Measurements from ENCODE around the gene SEC16A.

SEC16A gene

GRCh38 chr9:136525841-136526499, 43.1 kb upstream of the SEC16A start:
- DNase-seq, result no peak
- TF ChIP-seq POLR2A (IDR thresholded peaks at IDR 0.05; ENCODE audit: low read length) (no peak), GATA1 (IDR thresholded peaks at IDR 0.05; ENCODE audit: low read depth, low read length) (no peak)

- no peak for DNase-seq
- no peak for TF ChIP-seq POLR2A (IDR thresholded peaks at IDR 0.05; ENCODE audit: low read length)
Observed at GRCh38 chr9:136525207-136525606, 42.4 kb upstream of the SEC16A start.

GRCh38 chr9:136522314-136523237, 39.7 kb upstream of the SEC16A start:
- DNase-seq, result no peak
- TF ChIP-seq POLR2A (IDR thresholded peaks at IDR 0.05; ENCODE audit: low read length) (no peak), GATA1 (IDR thresholded peaks at IDR 0.05; ENCODE audit: low read depth, low read length) (no peak)

GRCh38 chr9:136521537-136521936, 38.7 kb upstream of the SEC16A start:
- TF ChIP-seq POLR2A (IDR thresholded peaks at IDR 0.05; ENCODE audit: low read length) (no peak), GATA1 (IDR thresholded peaks at IDR 0.05; ENCODE audit: low read depth, low read length) (no peak)
- peak in 1 of 2 experiments; percentile 17 for DNase-seq

GRCh38 chr9:136520053-136520540, 37.3 kb upstream of the SEC16A start:
- no peak for TF ChIP-seq POLR2A (IDR thresholded peaks at IDR 0.05; ENCODE audit: low read length)
- no peak for DNase-seq

GRCh38 chr9:136519263-136520052, 36.6 kb upstream of the SEC16A start:
- no peak for TF ChIP-seq GATA1 (IDR thresholded peaks at IDR 0.05; ENCODE audit: low read depth, low read length)
- TF ChIP-seq POLR2A (IDR thresholded peaks at IDR 0.05; ENCODE audit: low read length), result no peak
- DNase-seq, result no peak

GRCh38 chr9:136518623-136519022, 35.8 kb upstream of the SEC16A start:
- no peak for DNase-seq
- TF ChIP-seq POLR2A (IDR thresholded peaks at IDR 0.05; ENCODE audit: low read length), result no peak
- no peak for TF ChIP-seq GATA1 (IDR thresholded peaks at IDR 0.05; ENCODE audit: low read depth, low read length)

GRCh38 chr9:136517950-136518349, 35.1 kb upstream of the SEC16A start:
- no peak for DNase-seq
- no peak for TF ChIP-seq POLR2A (IDR thresholded peaks at IDR 0.05; ENCODE audit: low read length)
- no peak for TF ChIP-seq GATA1 (IDR thresholded peaks at IDR 0.05; ENCODE audit: low read depth, low read length)

GRCh38 chr9:136517012-136517743, 34.3 kb upstream of the SEC16A start:
- TF ChIP-seq POLR2A (IDR thresholded peaks at IDR 0.05; ENCODE audit: low read length) (no peak), GATA1 (IDR thresholded peaks at IDR 0.05; ENCODE audit: low read depth, low read length) (no peak)
- DNase-seq, result no peak

GRCh38 chr9:136516191-136516654, 33.4 kb upstream of the SEC16A start:
- DNase-seq, result no peak
- no peak for TF ChIP-seq GATA1 (IDR thresholded peaks at IDR 0.05; ENCODE audit: low read depth, low read length)
- TF ChIP-seq POLR2A (IDR thresholded peaks at IDR 0.05; ENCODE audit: low read length), result no peak

GRCh38 chr9:136515276-136515675, 32.4 kb upstream of the SEC16A start:
- TF ChIP-seq GATA1 (IDR thresholded peaks at IDR 0.05; ENCODE audit: low read depth, low read length) (no peak), POLR2A (IDR thresholded peaks at IDR 0.05; ENCODE audit: low read length) (no peak)
- DNase-seq, result no peak

GRCh38 chr9:136514022-136514714, 31.3 kb upstream of the SEC16A start:
- TF ChIP-seq GATA1 (IDR thresholded peaks at IDR 0.05; ENCODE audit: low read depth, low read length) (no peak), POLR2A (IDR thresholded peaks at IDR 0.05; ENCODE audit: low read length) (no peak)
- no peak for DNase-seq

GRCh38 chr9:136513191-136513590, 30.4 kb upstream of the SEC16A start:
- DNase-seq, result no peak
- no peak for TF ChIP-seq POLR2A (IDR thresholded peaks at IDR 0.05; ENCODE audit: low read length)
- no peak for TF ChIP-seq GATA1 (IDR thresholded peaks at IDR 0.05; ENCODE audit: low read depth, low read length)
